Measurements from ENCODE around the gene PCAT6.
"Not testable (repeated sequence)": the region's sequence is repeated elsewhere in the genome, so short reads cannot be mapped to it uniquely, and the experiment has no call there.

The PCAT6 gene

DNA sequence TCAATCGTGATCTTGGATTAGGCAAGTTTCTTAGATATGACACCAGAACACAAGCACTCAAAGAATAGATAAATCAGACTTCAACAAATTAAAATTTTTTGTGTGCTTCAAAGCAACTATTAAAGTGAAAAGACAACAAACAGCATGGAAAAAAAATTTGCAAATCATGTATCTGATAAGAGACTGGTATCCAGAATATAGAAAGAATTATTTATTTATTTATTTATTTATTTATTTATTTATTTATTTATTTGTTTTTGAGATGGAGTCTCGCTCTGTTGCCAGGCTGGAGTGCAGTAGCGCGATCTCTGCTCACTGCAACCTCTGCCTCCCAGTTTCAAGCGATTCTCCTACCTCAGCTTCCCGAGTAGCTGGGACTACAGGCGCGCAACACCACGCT, 18.5 kb downstream of the PCAT6 start:
- H3K27ac ChIP-seq (ENCODE audit: insufficient read depth in 1 of 2, low read depth in 1 of 2, low read length in 2 of 2, poor library complexity in 1 of 2, severe bottlenecking in 2 of 2); H3K9me3 ChIP-seq (ENCODE audit: control extremely low read depth in 1 of 5, control insufficient read depth in 4 of 5, insufficient read depth in 2 of 5, low read depth in 1 of 5, low read length in 4 of 5); H3K27me3 ChIP-seq (replicated peaks in 2 of 5; ENCODE audit: control insufficient read depth in 4 of 5, insufficient read depth in 5 of 5, low read length in 4 of 5); POLR2A ChIA-PET; CTCF ChIA-PET; DNase-seq; H3K36me3 ChIP-seq (ENCODE audit: control insufficient read depth in 4 of 4, insufficient read depth in 4 of 4, low read length in 3 of 4); H3K4me3 ChIP-seq (ENCODE audit: control insufficient read depth in 1 of 7, extremely low read depth in 1 of 7, insufficient read depth in 4 of 7, low read depth in 2 of 7, low read length in 6 of 7): not testable (repeated sequence)
- peaks cover 0 to 25% (median 2%) of the 10 kb centered on the region in 4 experiments for H3K4me1 ChIP-seq (ENCODE audit: control extremely low read depth in 1 of 4, control insufficient read depth in 4 of 4, insufficient read depth in 4 of 4, low read length in 3 of 4)
- 91% methylated on average over 4 of the region's 9 CpGs for WGBS (ENCODE audit: insufficient coverage)

DNA sequence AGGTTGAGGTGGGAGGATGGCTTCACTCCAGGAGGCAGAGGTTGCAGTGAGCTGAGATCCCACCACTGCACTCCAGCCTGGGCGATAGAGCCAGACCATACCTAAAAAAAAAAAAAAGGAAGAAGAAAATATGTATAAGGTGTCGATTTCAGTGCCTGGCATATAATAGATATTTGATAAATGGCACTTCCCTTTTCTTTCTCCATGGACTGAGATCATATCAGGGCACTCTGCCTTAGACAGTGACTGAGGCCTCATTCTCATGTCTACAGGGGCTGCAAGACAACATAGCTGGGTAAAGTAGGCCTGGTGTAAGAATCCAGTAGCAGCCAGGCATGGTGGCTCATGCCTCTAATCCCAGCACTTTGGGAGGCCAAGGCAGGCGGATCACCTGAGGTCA, 21.2 kb downstream of the PCAT6 start:
- ChIA-PET POLR2A (no interaction called here), CTCF (interaction anchor here (0.6 to 1.1 kb wide), 4 partner anchors 15 to 22 kb away, joined by 3 to 5 read pairs (median 4); no protein-coding TSS in a partner anchor)
- no peaks in the 10 kb centered on the region for H3K9me3 ChIP-seq (ENCODE audit: control extremely low read depth in 1 of 5, control insufficient read depth in 4 of 5, insufficient read depth in 2 of 5, low read depth in 1 of 5, low read length in 4 of 5)

GRCh38 chr1:202834771-202835547, 24.2 kb downstream of the PCAT6 start:
- Histone ChIP-seq H3K4me3 (ENCODE audit: control insufficient read depth in 1 of 7, extremely low read depth in 1 of 7, insufficient read depth in 4 of 7, low read depth in 2 of 7, low read length in 6 of 7) (peak overlapping the region in 4 of 7 experiments; percentile 6 to 46 (median 22)), H3K27me3 (replicated peaks in 2 of 5; ENCODE audit: control insufficient read depth in 4 of 5, insufficient read depth in 5 of 5, low read length in 4 of 5) (no peaks in the 10 kb centered on the region), H3K4me1 (ENCODE audit: control extremely low read depth in 1 of 4, control insufficient read depth in 4 of 4, insufficient read depth in 4 of 4, low read length in 3 of 4) (peaks cover 0 to 65% (median 35%) of the 10 kb centered on the region in 4 experiments), H3K36me3 (ENCODE audit: control insufficient read depth in 4 of 4, insufficient read depth in 4 of 4, low read length in 3 of 4) (no peaks in the 10 kb centered on the region), H3K9me3 (ENCODE audit: control extremely low read depth in 1 of 5, control insufficient read depth in 4 of 5, insufficient read depth in 2 of 5, low read depth in 1 of 5, low read length in 4 of 5) (no peaks in the 10 kb centered on the region), H3K27ac (ENCODE audit: insufficient read depth in 1 of 2, low read depth in 1 of 2, low read length in 2 of 2, poor library complexity in 1 of 2, severe bottlenecking in 2 of 2) (no peak overlapping the region)
- ChIA-PET CTCF (interaction anchor here (0.9 to 3.3 kb wide), 7 partner anchors 10 to 61 kb away, joined by 3 to 27 read pairs (median 4); no protein-coding TSS in a partner anchor), POLR2A (interaction anchor here (0.6 to 1.2 kb wide), 4 partner anchors 9 to 63 kb away, joined by 3 to 4 read pairs (median 4); partner anchors contain the start of gene KDM5B)
- 70% methylated on average over 3 of the region's 10 CpGs for WGBS (ENCODE audit: insufficient coverage)
- DNase-seq: no peak

More for the DNA sequence above, 21.2 kb downstream of the PCAT6 start:
- Histone ChIP-seq H3K4me3 (ENCODE audit: control insufficient read depth in 1 of 7, extremely low read depth in 1 of 7, insufficient read depth in 4 of 7, low read depth in 2 of 7, low read length in 6 of 7) (no peak overlapping the region), H3K27ac (ENCODE audit: insufficient read depth in 1 of 2, low read depth in 1 of 2, low read length in 2 of 2, poor library complexity in 1 of 2, severe bottlenecking in 2 of 2) (no peak overlapping the region), H3K36me3 (ENCODE audit: control insufficient read depth in 4 of 4, insufficient read depth in 4 of 4, low read length in 3 of 4) (no peaks in the 10 kb centered on the region), H3K27me3 (replicated peaks in 2 of 5; ENCODE audit: control insufficient read depth in 4 of 5, insufficient read depth in 5 of 5, low read length in 4 of 5) (no peaks in the 10 kb centered on the region), H3K4me1 (ENCODE audit: control extremely low read depth in 1 of 4, control insufficient read depth in 4 of 4, insufficient read depth in 4 of 4, low read length in 3 of 4) (peaks cover 0 to 51% (median 25%) of the 10 kb centered on the region in 4 experiments)
- peak in 2 of 3 donors; percentile 22 to 25 for DNase-seq
- 50% methylated on average over 2 of the region's 3 CpGs for WGBS (ENCODE audit: insufficient coverage)

- peak overlapping the region in 4 of 7 experiments; percentile 12 to 46 (median 38) for H3K4me3 ChIP-seq (ENCODE audit: control insufficient read depth in 1 of 7, extremely low read depth in 1 of 7, insufficient read depth in 4 of 7, low read depth in 2 of 7, low read length in 6 of 7)
- no peaks in the 10 kb centered on the region for H3K9me3 ChIP-seq (ENCODE audit: control extremely low read depth in 1 of 5, control insufficient read depth in 4 of 5, insufficient read depth in 2 of 5, low read depth in 1 of 5, low read length in 4 of 5)
- no peak overlapping the region for H3K27ac ChIP-seq (ENCODE audit: insufficient read depth in 1 of 2, low read depth in 1 of 2, low read length in 2 of 2, poor library complexity in 1 of 2, severe bottlenecking in 2 of 2)
- WGBS (ENCODE audit: insufficient coverage): 0% methylated on average over 2 of the region's 3 CpGs
- peak; percentile 40 to 85 (median 85) for DNase-seq
- ChIA-PET POLR2A (interaction anchor here (0.6 to 1.2 kb wide), 5 partner anchors 19 to 63 kb away, joined by 3 to 4 read pairs (median 4); partner anchors contain the start of genes KDM5B and PCAT6), CTCF (interaction anchor here (0.9 to 3.3 kb wide), 5 partner anchors 10 to 62 kb away, joined by 3 to 27 read pairs (median 6); no protein-coding TSS in a partner anchor)
- peaks cover 0 to 65% (median 37%) of the 10 kb centered on the region in 4 experiments for H3K4me1 ChIP-seq (ENCODE audit: control extremely low read depth in 1 of 4, control insufficient read depth in 4 of 4, insufficient read depth in 4 of 4, low read length in 3 of 4)
- no peaks in the 10 kb centered on the region for H3K36me3 ChIP-seq (ENCODE audit: control insufficient read depth in 4 of 4, insufficient read depth in 4 of 4, low read length in 3 of 4)
- no peaks in the 10 kb centered on the region for H3K27me3 ChIP-seq (replicated peaks in 2 of 5; ENCODE audit: control insufficient read depth in 4 of 5, insufficient read depth in 5 of 5, low read length in 4 of 5)
These were observed 24.9 kb downstream of the PCAT6 start for GRCh38 chr1:202835548-202836072.

DNA sequence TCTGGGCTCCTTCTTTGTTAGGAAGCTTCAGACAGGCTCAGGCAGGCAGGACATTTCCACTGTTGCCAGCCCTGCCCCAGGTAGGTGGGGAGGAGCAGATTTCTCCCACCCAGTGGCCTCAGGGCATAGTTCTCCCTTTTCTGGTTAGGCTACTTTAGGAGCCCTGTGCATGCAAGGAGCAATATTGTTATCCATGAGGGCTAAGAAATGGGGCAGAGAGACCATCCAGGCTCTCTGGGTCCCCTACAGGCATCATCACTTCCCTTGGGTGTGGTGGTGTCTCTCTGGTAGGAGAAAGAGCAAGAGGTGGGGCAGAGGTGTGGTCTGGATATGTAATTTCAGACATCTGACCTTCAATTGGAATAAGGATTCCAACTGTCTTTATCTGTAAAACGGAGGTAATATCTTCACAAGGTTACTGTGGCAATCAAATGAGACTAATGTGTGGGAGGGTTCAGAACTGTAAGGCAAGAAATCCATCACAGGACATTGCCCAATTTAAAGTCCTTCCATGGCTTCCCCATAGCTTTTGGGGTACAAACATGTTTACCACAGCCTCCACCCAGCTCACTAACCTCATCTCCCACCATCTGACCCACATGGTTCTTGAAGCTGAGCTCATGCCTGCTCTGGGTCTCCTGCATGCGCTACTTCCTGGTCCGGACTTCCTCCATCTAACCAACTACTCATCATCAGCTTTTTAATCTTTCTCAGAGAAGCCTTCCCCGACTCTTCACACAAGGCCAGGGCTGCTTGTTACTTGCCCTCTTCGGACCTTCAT, 26.1 kb downstream of the PCAT6 start:
- no peaks in the 10 kb centered on the region for H3K9me3 ChIP-seq (ENCODE audit: control extremely low read depth in 1 of 5, control insufficient read depth in 4 of 5, insufficient read depth in 2 of 5, low read depth in 1 of 5, low read length in 4 of 5)
- WGBS (ENCODE audit: insufficient coverage): 41% methylated on average over 5 of the region's 5 CpGs
- peaks cover 0 to 60% (median 37%) of the 10 kb centered on the region in 4 experiments for H3K4me1 ChIP-seq (ENCODE audit: control extremely low read depth in 1 of 4, control insufficient read depth in 4 of 4, insufficient read depth in 4 of 4, low read length in 3 of 4)
- CTCF ChIA-PET: interaction anchor here (0.8 to 3.3 kb wide), 4 partner anchors 8 to 75 kb away, joined by 3 to 27 read pairs (median 4); no protein-coding TSS in a partner anchor
- DNase-seq: peak in 2 of 3 donors; percentile 65 to 69
- no peak overlapping the region for H3K4me3 ChIP-seq (ENCODE audit: control insufficient read depth in 1 of 7, extremely low read depth in 1 of 7, insufficient read depth in 4 of 7, low read depth in 2 of 7, low read length in 6 of 7)
- H3K36me3 ChIP-seq (ENCODE audit: control insufficient read depth in 4 of 4, insufficient read depth in 4 of 4, low read length in 3 of 4): no peaks in the 10 kb centered on the region
- no peaks in the 10 kb centered on the region for H3K27me3 ChIP-seq (replicated peaks in 2 of 5; ENCODE audit: control insufficient read depth in 4 of 5, insufficient read depth in 5 of 5, low read length in 4 of 5)
- POLR2A ChIA-PET: no interaction called here
- no peak overlapping the region for H3K27ac ChIP-seq (ENCODE audit: insufficient read depth in 1 of 2, low read depth in 1 of 2, low read length in 2 of 2, poor library complexity in 1 of 2, severe bottlenecking in 2 of 2)

DNA sequence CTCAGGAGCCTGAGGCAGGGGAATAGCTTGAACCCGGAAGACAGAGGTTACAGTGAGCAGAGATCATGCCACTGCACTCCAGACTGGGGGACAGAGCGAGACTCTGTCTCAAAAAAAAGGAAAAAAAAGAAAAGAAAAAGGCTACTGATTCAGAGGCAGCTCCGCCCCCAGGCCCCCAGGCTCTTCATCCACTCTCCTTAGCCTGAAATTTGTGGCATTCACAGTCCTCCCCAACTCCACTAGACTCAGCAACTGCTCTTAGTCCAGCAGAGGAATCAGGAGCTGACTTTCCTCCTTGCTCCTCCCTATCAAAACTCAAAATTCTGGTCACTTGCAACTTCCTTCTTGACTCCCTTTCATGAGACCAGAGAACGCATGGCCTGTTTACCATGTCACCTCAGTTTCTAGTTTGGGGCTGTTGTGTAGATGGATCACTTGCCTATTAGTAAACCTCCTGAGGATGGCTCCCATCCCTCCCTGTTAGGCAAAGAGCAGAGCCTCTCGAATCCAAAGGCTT, 27.1 kb downstream of the PCAT6 start:
- WGBS (ENCODE audit: insufficient coverage): 93% methylated on average over 3 of the region's 5 CpGs
- Histone ChIP-seq H3K4me3 (ENCODE audit: control insufficient read depth in 1 of 7, extremely low read depth in 1 of 7, insufficient read depth in 4 of 7, low read depth in 2 of 7, low read length in 6 of 7) (no peak overlapping the region), H3K36me3 (ENCODE audit: control insufficient read depth in 4 of 4, insufficient read depth in 4 of 4, low read length in 3 of 4) (no peaks in the 10 kb centered on the region), H3K27ac (ENCODE audit: insufficient read depth in 1 of 2, low read depth in 1 of 2, low read length in 2 of 2, poor library complexity in 1 of 2, severe bottlenecking in 2 of 2) (no peak overlapping the region), H3K27me3 (replicated peaks in 2 of 5; ENCODE audit: control insufficient read depth in 4 of 5, insufficient read depth in 5 of 5, low read length in 4 of 5) (no peaks in the 10 kb centered on the region), H3K9me3 (ENCODE audit: control extremely low read depth in 1 of 5, control insufficient read depth in 4 of 5, insufficient read depth in 2 of 5, low read depth in 1 of 5, low read length in 4 of 5) (no peaks in the 10 kb centered on the region), H3K4me1 (ENCODE audit: control extremely low read depth in 1 of 4, control insufficient read depth in 4 of 4, insufficient read depth in 4 of 4, low read length in 3 of 4) (peaks cover 0 to 53% (median 34%) of the 10 kb centered on the region in 4 experiments)
- CTCF ChIA-PET: interaction anchor here (0.8 to 3.5 kb wide), 3 partner anchors 14 to 76 kb away, joined by 3 to 12 read pairs (median 3); no protein-coding TSS in a partner anchor
- POLR2A ChIA-PET: no interaction called here
- DNase-seq: no peak

Measured in common myeloid progenitor, CD34-positive (primary cell).